ENCODE results near the gene RANBP10.

DNA sequence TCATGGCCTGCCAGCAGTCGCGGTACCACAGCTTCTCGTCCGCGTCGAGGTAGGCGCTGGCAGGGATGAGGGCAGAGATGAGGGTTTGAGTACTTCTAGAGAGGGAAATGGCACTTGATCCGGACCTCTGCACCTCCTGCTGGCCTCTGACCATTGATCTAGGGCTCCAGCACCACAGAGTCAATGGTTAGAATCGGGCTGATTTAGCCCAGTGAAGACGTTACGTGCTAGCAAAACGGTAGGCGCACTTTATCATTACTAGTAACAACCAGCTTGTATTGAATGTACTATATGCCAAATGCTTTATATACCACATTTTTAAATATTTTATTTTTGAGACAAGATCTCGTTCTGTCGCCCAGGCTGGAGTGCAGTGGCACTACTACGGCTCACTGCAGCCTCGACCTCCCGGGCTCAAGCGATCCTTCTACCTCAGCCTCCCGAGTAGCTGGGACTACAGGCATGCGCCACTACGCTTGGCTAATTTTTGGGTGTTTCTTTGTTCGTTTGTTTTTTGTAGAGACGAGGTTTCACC lies 855 bp upstream of the RANBP10 start:
- TF ChIP-seq, protein P1, sequence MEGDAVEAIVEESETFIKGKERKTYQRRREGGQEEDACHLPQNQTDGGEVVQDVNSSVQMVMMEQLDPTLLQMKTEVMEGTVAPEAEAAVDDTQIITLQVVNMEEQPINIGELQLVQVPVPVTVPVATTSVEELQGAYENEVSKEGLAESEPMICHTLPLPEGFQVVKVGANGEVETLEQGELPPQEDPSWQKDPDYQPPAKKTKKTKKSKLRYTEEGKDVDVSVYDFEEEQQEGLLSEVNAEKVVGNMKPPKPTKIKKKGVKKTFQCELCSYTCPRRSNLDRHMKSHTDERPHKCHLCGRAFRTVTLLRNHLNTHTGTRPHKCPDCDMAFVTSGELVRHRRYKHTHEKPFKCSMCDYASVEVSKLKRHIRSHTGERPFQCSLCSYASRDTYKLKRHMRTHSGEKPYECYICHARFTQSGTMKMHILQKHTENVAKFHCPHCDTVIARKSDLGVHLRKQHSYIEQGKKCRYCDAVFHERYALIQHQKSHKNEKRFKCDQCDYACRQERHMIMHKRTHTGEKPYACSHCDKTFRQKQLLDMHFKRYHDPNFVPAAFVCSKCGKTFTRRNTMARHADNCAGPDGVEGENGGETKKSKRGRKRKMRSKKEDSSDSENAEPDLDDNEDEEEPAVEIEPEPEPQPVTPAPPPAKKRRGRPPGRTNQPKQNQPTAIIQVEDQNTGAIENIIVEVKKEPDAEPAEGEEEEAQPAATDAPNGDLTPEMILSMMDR (IDR thresholded peaks at IDR 0.05): no peak
- TF ChIP-seq ZFX (IDR thresholded peaks at IDR 0.05; ENCODE audit: borderline replicate concordance): no peak

All from 22Rv1 (cell line).